Fibroblast of skin of left quadriceps (primary cell): ENCODE results near the gene LRRFIP1.

ENCODE experiments used
- DNase-seq, 2 experiments: peaks; one replicate each; pipeline ENCODE4 v3.0.0-alpha.2; 2013; ENCODE audit warnings: low read depth in 2 of 2

The LRRFIP1 gene

DNA sequence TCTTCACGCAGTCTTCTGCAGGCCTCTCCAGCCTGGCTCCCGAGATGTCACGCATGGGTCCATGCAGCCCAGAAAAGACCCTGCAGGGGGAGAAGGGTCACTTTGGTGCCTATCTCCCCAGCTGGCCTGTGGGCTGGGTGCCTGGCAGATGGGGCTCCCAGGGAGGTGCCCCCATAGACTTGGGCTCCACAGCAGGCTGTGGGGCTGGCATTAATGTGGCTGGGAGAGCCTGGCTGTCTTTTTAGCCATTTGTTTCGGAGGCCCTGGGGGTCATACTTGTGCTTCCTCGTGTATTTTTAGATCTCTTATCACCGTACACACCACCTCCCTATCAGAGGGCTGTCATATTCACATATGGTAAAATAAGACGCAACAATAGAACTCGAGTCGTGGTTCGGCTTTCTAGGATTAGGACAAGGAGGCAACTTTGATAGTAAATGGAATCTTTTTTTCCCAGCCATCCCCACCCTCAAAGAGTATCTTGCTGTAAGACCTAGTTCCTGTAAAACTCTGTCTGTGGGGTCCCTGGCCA is 74.5 kb downstream of the LRRFIP1 start:
- DNase-seq: no peak

- no peak for DNase-seq
Measured at GRCh38 chr2:237702441-237703391, 75.3 kb downstream of the LRRFIP1 start.

DNA sequence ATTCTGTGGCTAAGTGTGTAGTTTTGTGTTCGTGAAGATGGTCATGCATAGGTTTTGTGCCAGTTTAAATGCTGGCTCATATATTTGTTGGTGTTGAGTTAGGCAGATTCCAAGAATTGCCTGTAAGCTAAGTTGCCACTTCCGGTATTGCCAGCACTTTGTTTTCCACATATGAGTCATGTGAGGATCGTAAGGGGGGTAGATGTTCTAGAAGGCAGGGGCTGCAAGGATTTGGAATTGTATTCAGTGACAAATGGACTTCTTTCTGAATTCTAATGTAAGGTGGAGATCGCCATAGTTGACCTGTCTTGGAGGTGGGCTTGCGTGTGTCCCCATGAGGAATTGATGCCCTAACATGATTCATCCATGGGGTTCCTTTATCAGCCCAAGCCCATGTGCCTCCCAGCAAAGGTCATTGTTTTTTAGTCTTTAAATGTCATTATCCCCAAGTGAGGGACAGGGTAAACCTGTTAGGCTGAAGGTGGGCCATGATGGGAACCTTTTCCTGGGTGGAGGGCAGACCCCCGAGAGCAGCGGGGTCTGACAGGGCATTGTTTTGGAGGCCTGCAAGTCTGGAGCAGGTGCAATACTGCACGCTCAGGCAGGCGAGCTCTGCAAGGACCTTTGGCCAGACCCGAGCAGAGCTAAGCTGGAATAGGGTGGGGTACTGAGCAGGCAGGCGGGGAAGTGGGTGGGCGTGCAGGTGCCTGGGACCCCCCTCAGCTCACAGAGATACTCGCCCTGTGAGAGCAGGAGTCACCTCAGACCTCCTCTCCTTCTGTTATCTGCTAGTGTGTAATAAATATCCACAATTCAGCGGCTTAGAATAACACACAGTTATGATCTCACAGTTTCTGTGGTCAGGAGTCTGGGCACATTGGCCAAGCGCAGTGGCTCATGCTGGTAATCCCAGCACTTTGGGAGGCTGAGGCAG is 77.4 kb downstream of the LRRFIP1 start:
- no peak for DNase-seq

DNA sequence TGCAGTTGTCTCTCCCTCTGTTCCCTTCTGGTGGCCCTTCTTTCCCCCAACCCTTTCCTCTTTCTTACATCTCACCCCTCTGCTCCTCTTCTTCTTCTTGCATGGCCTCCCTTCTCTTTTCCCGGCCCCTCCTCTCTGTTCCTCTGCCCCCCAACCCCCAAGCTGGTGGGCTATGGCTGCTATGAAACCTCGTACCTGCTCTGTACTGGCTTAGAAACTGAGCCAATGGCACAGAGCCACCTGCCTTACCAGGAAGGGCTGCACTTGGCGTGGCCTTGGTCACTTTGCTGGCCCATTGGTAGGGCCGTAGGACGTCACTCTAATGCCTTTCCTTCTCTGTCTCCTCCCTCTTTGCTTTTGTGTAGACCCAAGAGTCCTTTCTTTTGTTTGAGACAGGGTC is 78.9 kb downstream of the LRRFIP1 start:
- no peak for DNase-seq

DNA sequence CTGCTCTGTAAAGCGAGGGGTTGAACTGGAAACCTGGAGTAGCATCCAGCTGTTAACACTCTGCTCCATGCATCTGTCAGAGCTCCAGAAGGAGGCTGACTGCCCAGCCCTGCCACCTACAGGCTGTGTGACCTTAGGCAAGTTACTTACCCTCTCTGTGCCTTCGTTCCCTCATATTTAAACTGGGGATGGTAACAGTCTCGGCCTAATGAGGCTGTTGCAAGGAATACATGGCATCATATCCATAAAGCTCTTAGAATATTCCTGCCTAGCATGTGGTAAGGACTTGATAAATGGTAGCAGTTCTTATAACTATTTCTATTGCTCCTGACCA is 80.6 kb downstream of the LRRFIP1 start:
- DNase-seq: no peak

DNA sequence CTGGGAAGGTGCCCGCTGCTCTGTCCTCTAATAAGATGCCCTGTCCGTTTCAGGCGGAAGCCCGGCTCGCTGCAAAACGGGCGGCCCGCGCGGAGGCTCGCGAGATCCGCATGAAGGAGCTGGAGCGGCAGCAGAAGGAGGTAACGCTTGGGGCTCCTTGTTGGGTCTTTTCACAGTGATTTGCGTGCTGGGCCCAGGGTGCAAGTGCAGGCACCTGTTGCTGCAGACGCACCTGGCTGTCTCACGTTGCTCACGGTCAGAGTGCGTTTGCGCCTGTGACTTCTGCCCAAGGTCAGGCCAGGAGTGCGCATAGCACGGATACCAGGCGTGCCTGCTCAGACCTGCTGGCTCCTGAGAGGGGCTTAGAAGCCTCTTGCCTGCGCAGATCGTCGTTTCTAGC is 81.1 kb downstream of the LRRFIP1 start:
- no peak for DNase-seq

- no peak for DNase-seq
Measured at GRCh38 chr2:237708961-237709360, 81.6 kb downstream of the LRRFIP1 start.

GRCh38 chr2:237711458-237712150 is 84.2 kb downstream of the LRRFIP1 start:
- DNase-seq: no peak

DNA sequence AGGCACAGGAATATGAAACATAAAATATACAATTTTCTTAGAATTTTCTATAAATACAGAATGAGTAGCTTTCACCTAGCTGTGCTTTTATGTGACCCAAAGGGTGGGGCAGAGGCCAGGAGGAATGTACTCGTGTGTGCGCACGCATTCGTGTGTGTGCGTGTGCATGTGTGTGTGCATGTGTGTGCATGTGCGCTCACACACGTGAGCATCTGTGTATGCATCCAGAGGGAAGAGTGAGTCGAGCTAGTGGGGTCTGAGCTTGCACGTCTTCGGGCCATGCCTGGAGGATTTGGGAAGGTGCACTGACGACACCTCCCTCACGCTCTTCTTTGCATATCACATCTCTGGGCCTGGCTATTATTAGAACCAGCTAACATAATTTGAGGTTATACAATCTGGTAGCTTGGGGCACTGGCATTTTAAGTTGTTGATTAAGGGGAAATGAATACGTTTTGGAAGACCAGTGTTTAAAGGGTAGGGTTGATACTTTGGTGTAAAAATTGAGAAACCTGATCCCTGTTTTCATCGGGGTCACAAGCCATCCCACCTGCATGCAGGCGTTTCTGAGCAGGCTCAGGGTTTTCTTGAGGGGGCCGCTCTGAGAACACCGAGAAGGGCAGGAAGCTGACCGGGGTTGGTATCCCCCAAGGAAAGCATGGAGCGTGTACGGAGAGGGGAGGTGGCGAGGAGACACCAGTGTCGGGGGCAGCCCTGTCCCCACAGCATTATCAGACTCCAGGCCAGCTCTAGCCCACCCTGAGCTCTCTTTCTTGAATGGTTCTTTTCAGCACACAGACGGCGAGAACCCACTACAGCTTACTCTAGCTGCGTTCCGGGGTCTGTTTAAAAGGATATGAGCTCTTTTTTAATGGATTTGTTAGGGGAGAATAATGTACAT is 85.3 kb downstream of the LRRFIP1 start:
- DNase-seq: no peak

DNA sequence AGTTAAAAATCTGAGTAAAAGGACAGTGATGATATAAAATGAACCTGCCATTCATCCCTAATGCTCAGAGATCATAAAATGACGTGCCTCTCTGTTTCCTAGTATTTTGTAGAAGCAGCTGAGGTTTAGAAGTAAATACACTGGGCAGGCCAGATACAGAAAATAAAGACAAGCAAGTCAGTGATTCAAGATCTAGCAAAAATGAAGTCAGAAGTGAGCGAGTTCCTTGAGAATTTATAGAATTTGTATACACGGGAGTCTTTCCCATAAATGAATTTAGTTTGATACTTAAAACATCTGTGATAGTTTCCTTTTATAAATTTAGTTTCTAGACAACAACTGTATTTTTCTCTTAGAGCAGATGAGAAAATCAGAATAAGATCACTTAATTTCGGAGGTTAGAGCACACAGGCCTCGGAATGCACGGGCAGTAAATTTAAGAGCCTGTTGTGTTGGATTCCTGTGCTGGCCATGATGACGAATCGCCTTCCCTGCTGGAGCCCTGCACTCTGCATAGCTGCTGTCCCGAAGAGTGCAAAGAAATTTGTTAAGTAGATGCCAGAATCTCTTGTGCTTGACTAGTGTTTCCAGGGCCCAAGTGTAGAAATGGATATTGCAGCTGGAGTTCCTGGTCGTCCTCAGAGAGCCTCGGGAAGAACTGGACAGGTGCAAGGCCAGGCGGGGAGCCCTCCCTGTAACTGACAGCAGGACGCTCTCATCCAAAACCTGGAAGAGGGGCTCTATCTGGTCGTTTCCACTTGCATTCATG is 87.5 kb downstream of the LRRFIP1 start:
- DNase-seq: no peak

GRCh38 chr2:237715459-237715947 is 88.1 kb downstream of the LRRFIP1 start:
- no peak for DNase-seq

- no peak for DNase-seq
Measured at GRCh38 chr2:237716011-237716410, 88.6 kb downstream of the LRRFIP1 start.

GRCh38 chr2:237717366-237718276 is 90.2 kb downstream of the LRRFIP1 start:
- DNase-seq: no peak

- DNase-seq: no peak
Measured at GRCh38 chr2:237718277-237718634, 90.9 kb downstream of the LRRFIP1 start.

DNA sequence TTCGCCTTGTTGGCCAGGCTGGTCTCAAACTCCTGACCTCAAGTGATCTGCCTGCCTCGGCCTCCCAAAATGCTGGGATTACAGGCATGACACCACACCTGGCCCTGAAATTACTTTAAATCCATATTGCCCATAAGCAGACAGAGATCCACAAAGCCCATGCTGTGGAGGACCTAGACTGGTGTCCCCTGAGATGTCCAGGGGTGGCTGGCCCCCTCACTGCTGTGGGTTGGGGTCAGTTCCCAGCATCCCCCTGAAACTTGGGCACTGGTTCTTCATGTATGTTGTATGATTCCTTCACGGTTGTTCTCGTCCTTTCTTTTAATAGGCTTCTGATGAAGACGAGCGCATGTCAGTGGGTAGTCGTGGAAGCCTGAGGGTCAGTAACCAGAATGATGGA is 93.1 kb downstream of the LRRFIP1 start:
- DNase-seq: no peak

- peak; percentile 55 to 58 for DNase-seq
Measured at GRCh38 chr2:237720957-237721356, 93.6 kb downstream of the LRRFIP1 start.

DNA sequence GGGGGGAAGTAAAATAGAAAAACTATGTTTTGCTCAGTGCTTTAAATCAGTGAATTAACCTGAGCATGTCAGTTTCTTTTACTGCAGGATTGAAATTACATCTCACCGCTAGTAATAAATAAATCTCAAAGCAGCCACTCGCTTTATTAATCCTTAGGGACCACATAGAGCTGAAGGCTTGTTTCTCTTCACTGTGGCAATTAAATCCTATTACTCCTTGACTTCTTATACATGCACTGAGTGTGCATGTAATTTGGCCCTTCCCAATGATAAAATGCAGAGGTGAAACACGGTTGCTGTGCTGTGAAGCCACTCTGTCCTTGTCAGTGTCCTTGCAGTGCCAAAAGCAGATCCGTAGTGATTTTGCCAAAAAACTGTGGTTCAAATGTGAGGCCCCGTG is 94.1 kb downstream of the LRRFIP1 start:
- DNase-seq: no peak

DNA sequence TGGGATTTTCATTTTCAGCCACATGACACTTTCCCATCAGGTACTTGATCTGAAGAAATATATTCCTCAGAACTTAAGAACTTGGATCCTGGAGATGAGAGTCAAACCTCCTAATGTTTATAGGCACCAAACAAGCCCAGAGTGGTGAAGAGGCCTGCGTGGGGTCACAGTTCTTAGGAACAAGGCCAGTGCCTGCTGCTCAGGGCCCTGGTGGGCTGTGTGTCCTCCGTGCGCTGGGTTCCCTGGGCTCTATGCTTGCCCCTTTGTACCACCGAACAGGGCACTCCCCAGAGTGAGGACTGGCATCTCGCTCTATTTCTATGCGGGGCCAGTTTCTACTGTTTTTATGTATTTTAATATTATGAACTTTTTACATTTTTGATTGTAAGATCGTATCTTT is 95.2 kb downstream of the LRRFIP1 start:
- no peak for DNase-seq

DNA sequence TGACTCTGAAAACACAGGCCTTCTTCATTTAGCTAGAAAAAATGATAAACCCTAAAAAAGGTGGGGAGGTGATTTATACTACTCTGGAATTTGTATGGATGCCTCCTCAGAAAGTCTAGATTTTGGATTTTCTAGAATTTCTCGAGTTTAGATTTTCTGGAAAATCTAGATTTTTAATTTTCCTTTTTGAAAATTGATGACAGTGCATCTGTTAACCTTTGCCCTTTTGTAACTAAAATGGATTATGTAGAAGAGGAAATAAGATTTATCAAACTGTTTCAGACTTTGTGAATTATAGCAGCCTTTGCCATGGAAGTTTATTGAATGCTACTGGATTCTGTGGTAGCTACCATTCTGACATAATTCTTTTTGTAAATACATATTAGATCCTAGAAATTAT is 95.6 kb downstream of the LRRFIP1 start:
- DNase-seq: no peak
